Aorta (tissue), 5 donors: Measurements from ENCODE around the gene SPTBN1. TPM values are rescaled to one million over a fixed set of nuclear protein-coding genes. Genes with fewer than 3 reads are reported as not detected.
A peak's percentile ranks its signal among the peaks of the same experiment; 100 is the strongest.

Source experiments
- ATAC-seq: fragments of 200-7000 bp; cut with Tn5 transposase; one replicate; pipeline ENCODE4 v1.9.1; 2022; ENCODE audit warnings: moderate library complexity; ENCODE audit not compliant: low FRiP score
- DNase-seq, 2 donors: peaks; one replicate each; pipeline ENCODE4 v3.0.0-alpha.2; 2020
- H3K27ac ChIP-seq, 2 donors: one replicate each; pipeline ENCODE4 v1.5.1; 2013; ENCODE audit warnings: low read length in 2 of 2, mild to moderate bottlenecking in 2 of 2, moderate library complexity in 2 of 2, control low read depth in 1 of 2, inconsistent platforms in 1 of 2, low read depth in 1 of 2
- H3K27me3 ChIP-seq, 2 donors: one replicate each; pipeline ENCODE4 v1.6.1; 2013; ENCODE audit warnings: control low read depth in 1 of 2, low read length in 1 of 2, mild to moderate bottlenecking in 1 of 2, moderate library complexity in 1 of 2; ENCODE audit not compliant: insufficient read depth in 2 of 2, control insufficient read depth in 1 of 2
- H3K36me3 ChIP-seq, 2 donors: one replicate each; pipeline ENCODE4 v1.6.1; 2013; ENCODE audit warnings: control low read depth in 1 of 2, low read length in 1 of 2, mild to moderate bottlenecking in 1 of 2; ENCODE audit not compliant: insufficient read depth in 2 of 2, control insufficient read depth in 1 of 2
- H3K4me1 ChIP-seq, 2 donors: one replicate each; pipeline ENCODE4 v1.6.1; 2013; ENCODE audit warnings: low read length in 2 of 2, control low read depth in 1 of 2, mild to moderate bottlenecking in 1 of 2, moderate library complexity in 1 of 2; ENCODE audit not compliant: insufficient read depth in 2 of 2, control insufficient read depth in 1 of 2
- H3K4me3 ChIP-seq, 2 donors: one replicate each; pipeline ENCODE4 v1.5.1; 2013; ENCODE audit warnings: low read length in 2 of 2, control low read depth in 1 of 2, mild to moderate bottlenecking in 1 of 2
- H3K9me3 ChIP-seq: one replicate; pipeline ENCODE4 v1.6.1; 2013; ENCODE audit warnings: mild to moderate bottlenecking, low read length; ENCODE audit not compliant: control insufficient read depth
- WGBS, 2 donors: extraction: QIAGEN DNeasy Blood & Tissue Kit; methylation state at CpG; one replicate each; pipeline ENCODE4 v1.1.7; 2013; 5-methylcytosine and 5-hydroxymethylcytosine counted together
- intact Hi-C, 2 donors: fragments of 100-400 bp; cut with DNase I; formaldehyde crosslinking; loops; one replicate each; pipeline versions ENCODE4 v1.14.2 to v1.15.0; 2022
- polyA plus RNA-seq, 2 donors: library from polyadenylated mRNA; stranded (reverse); fragments of 200-250 nt; gene quantifications; one replicate each; pipeline ENCODE4 v1.2.3, GENCODE V29; 2013
- total RNA-seq, 2 donors: library from RNA; stranded (reverse); fragmentation: NEBNext Ultra II Directional; extraction: Animal tissue kit (Norgen Biotek cat#: 25700); gene quantifications; one replicate each; pipeline ENCODE4 v1.2.1, GENCODE V29; 2021
- donor health status: healthy with polysubstance abuse.
- donor health status: Bipolar disorder and iron deficiency.
- donor health status: DM: no; HTN: no; CAD: no.
- donor health status: DM: no; HTN: no; CAD: no.
- donor health status: DM: yes; HTN: yes; CAD: no.

Gene SPTBN1
- total and polyA plus RNA-seq, 4 donors = 84.9 to 540 (median 218) TPM

GRCh38 chr2:54620948-54621347 is 164.8 kb downstream of the SPTBN1 start:
- H3K27ac ChIP-seq = no peak overlapping the region
- H3K27me3 ChIP-seq = no peaks in the 10 kb centered on the region
- H3K9me3 ChIP-seq = no peaks in the 10 kb centered on the region
- ATAC-seq (no peak), DNase-seq (no peak)
- H3K36me3 ChIP-seq = peaks cover 9 to 15% of the 10 kb centered on the region in 2 donors
- peaks cover 0 to 3% of the 10 kb centered on the region in 2 donors for H3K4me1 ChIP-seq
- intact Hi-C loops = no loop called here
- no peak overlapping the region for H3K4me3 ChIP-seq
- WGBS, 2 donors = 96 to 97% methylated on average over 5 of the region's 5 CpGs

DNA sequence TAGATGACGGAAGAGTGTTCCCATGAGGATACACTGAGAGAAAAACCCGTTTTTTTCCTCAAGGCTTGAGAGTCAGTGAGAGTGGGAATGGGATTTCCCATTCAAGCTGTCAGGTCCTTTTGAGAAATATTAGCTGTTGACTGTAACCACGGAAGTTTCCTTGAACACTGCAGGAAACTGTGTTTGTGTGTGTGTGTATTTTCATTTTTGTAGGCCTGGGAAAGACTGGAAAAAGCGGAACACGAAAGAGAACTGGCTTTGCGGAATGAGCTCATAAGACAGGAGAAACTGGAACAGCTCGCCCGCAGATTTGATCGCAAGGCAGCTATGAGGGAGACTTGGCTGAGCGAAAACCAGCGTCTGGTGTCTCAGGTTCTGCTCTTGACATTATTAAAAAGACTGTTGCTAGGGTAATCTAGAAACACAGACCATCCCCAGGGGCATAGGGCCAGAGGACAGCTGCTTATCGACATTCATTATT is 168.5 kb downstream of the SPTBN1 start:
- H3K9me3 ChIP-seq = no peaks in the 10 kb centered on the region
- no peaks in the 10 kb centered on the region for H3K27me3 ChIP-seq
- peaks cover 6 to 25% of the 10 kb centered on the region in 2 donors for H3K36me3 ChIP-seq
- H3K4me3 ChIP-seq = no peak overlapping the region
- intact Hi-C loops = no loop called here
- DNase-seq (no peak), ATAC-seq (no peak)
- H3K4me1 ChIP-seq = no peaks in the 10 kb centered on the region
- H3K27ac ChIP-seq = no peak overlapping the region
- WGBS, 2 donors = 22 to 25% methylated on average over 12 of the region's 12 CpGs

DNA sequence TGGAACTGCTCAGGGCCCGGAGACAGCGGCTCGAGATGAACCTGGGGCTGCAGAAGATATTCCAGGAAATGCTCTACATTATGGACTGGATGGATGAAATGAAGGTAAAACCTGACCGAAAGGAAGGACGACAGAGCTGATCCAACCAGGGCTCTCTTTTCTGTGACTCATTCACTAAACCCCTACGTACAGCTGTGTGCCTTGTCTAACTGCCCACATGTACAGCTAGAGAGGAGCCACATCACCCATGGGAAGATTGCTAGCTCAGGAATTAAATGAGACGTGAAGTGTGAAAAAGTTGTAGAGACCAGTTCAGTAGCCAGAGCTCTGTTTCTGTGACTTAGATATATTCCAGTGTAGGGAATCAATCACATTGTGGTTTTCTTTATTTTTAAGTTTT is 170.0 kb downstream of the SPTBN1 start:
- Histone ChIP-seq H3K4me3 (no peak overlapping the region), H3K36me3 (peaks cover 6 to 30% of the 10 kb centered on the region in 2 donors), H3K9me3 (no peaks in the 10 kb centered on the region), H3K27ac (no peak overlapping the region), H3K27me3 (no peaks in the 10 kb centered on the region), H3K4me1 (no peaks in the 10 kb centered on the region)
- DNase-seq (no peak), ATAC-seq (no peak)
- intact Hi-C loops = no loop called here
- WGBS, 2 donors = 83 to 86% methylated on average over 7 of the region's 7 CpGs

- Histone ChIP-seq H3K36me3 (peaks cover 2 to 29% of the 10 kb centered on the region in 2 donors), H3K27ac (no peak overlapping the region)
Observed at GRCh38 chr2:54626884-54627283, 170.8 kb downstream of the SPTBN1 start.

GRCh38 chr2:54627973-54628372 is 171.8 kb downstream of the SPTBN1 start:
- H3K27me3 ChIP-seq = no peaks in the 10 kb centered on the region
- intact Hi-C loops = no loop called here
- WGBS, 2 donors = 94% methylated on average over 6 of the region's 6 CpGs
- H3K4me1 ChIP-seq = no peaks in the 10 kb centered on the region
- H3K9me3 ChIP-seq = no peaks in the 10 kb centered on the region
- no peak overlapping the region for H3K27ac ChIP-seq
- no peak overlapping the region for H3K4me3 ChIP-seq
- ATAC-seq (no peak), DNase-seq (no peak)
- H3K36me3 ChIP-seq = peaks cover 0 to 29% of the 10 kb centered on the region in 2 donors

More at GRCh38 chr2:54626884-54627283, 170.8 kb downstream of the SPTBN1 start:
- intact Hi-C loops = no loop called here
- Histone ChIP-seq H3K9me3 (no peaks in the 10 kb centered on the region), H3K4me3 (no peak overlapping the region), H3K27me3 (no peaks in the 10 kb centered on the region), H3K4me1 (no peaks in the 10 kb centered on the region)
- ATAC-seq (no peak), DNase-seq (no peak)
- WGBS, 2 donors = 94 to 97% methylated on average over 2 of the region's 2 CpGs

- Histone ChIP-seq H3K27ac (no peak overlapping the region), H3K4me3 (no peak overlapping the region), H3K4me1 (no peaks in the 10 kb centered on the region), H3K9me3 (no peaks in the 10 kb centered on the region), H3K27me3 (no peaks in the 10 kb centered on the region), H3K36me3 (peaks cover 0 to 29% of the 10 kb centered on the region in 2 donors)
- ATAC-seq = no peak
- intact Hi-C loops = no loop called here
- DNase-seq = no peak
- WGBS, 2 donors = 94% methylated on average over 5 of the region's 5 CpGs
Observed at GRCh38 chr2:54628418-54628817, 172.3 kb downstream of the SPTBN1 start.

- 94 to 95% methylated on average over 30 of the region's 30 CpGs for WGBS, 2 donors
- Histone ChIP-seq H3K4me1 (no peaks in the 10 kb centered on the region), H3K27me3 (no peaks in the 10 kb centered on the region), H3K27ac (no peak overlapping the region), H3K4me3 (no peak overlapping the region), H3K36me3 (peaks cover 0 to 26% of the 10 kb centered on the region in 2 donors), H3K9me3 (no peaks in the 10 kb centered on the region)
- ATAC-seq = no peak
- intact Hi-C loops = no loop called here
- no peak for DNase-seq
Observed at GRCh38 chr2:54628957-54629356, 172.8 kb downstream of the SPTBN1 start.

DNA sequence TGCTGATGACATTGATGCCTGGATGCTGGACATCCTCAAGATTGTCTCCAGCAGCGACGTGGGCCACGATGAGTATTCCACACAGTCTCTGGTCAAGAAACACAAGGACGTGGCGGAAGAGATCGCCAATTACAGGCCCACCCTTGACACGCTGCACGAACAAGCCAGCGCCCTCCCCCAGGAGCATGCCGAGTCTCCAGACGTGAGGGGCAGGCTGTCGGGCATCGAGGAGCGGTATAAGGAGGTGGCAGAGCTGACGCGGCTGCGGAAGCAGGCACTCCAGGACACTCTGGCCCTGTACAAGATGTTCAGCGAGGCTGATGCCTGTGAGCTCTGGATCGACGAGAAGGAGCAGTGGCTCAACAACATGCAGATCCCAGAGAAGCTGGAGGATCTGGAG is 173.3 kb downstream of the SPTBN1 start:
- Histone ChIP-seq H3K9me3 (no peaks in the 10 kb centered on the region), H3K4me3 (no peak overlapping the region), H3K27me3 (no peaks in the 10 kb centered on the region), H3K27ac (no peak overlapping the region), H3K4me1 (no peaks in the 10 kb centered on the region), H3K36me3 (peaks cover 0 to 26% of the 10 kb centered on the region in 2 donors)
- no peak for ATAC-seq
- no peak for DNase-seq
- intact Hi-C loops = no loop called here
- 93 to 94% methylated on average over 20 of the region's 20 CpGs for WGBS, 2 donors

GRCh38 chr2:54629914-54630857 is 174.1 kb downstream of the SPTBN1 start:
- H3K4me1 ChIP-seq = no peaks in the 10 kb centered on the region
- WGBS, 2 donors = 51 to 57% methylated on average over 11 of the region's 11 CpGs
- H3K27ac ChIP-seq = no peak overlapping the region
- DNase-seq (peak; percentile 53 to 82), ATAC-seq (peak; percentile 34)
- no peaks in the 10 kb centered on the region for H3K27me3 ChIP-seq
- no peak overlapping the region for H3K4me3 ChIP-seq
- H3K9me3 ChIP-seq = no peaks in the 10 kb centered on the region
- intact Hi-C loops = no loop called here
- H3K36me3 ChIP-seq = peaks cover 0 to 26% of the 10 kb centered on the region in 2 donors
